Measurements from ENCODE around the gene DDX23. TPM values are rescaled to one million over a fixed set of nuclear protein-coding genes. Genes with fewer than 3 reads are reported as not detected.

DDX23 gene
- total RNA-seq = 48.6 and 53.6 TPM in 2 replicates

GRCh38 chr12:48851883-48852733 lies at the start of gene DDX23:
DDX23 (minus strand) TSS chr12:48852163; CDS start chr12:48845782, 6,381 bp downstream.
- Histone ChIP-seq H3K9me3 (ENCODE audit: low read depth, low read length) (no peaks in the 10 kb centered on the region), H3K27me3 (ENCODE audit: insufficient read depth, low read length) (peaks cover 2% of the 10 kb centered on the region), H3K79me2 (ENCODE audit: insufficient read depth, low read length) (peaks cover 46% of the 10 kb centered on the region), H2AFZ (ENCODE audit: low read length) (peak within 1 kb of the TSS; percentile 97), H3K27ac (ENCODE audit: low read depth, low read length) (peak within 1 kb of the TSS; percentile 92), H3K4me2 (ENCODE audit: insufficient read depth, low read length) (peak within 1 kb of the TSS; percentile 79), H4K20me1 (ENCODE audit: insufficient read depth, low read length) (peaks cover 13% of the 10 kb centered on the region), H3K4me1 (ENCODE audit: insufficient read depth, low read length) (peaks cover 16% of the 10 kb centered on the region), H3K4me3 (ENCODE audit: insufficient read depth, low read length) (peak within 1 kb of the TSS; percentile 98), H3K36me3 (ENCODE audit: insufficient read depth, low read length) (peaks cover 4% of the 10 kb centered on the region)
- peak; percentile 100 for DNase-seq (ENCODE audit: insufficient read length, low spot score, missing footprints)
- TF ChIP-seq CTCF (IDR thresholded peaks at IDR 0.05; ENCODE audit: extremely low read depth, low read depth, low read length) = no peak

GRCh38 chr12:48901278-48901677 lies 49.3 kb upstream of the DDX23 start:
- Histone ChIP-seq H3K4me3 (ENCODE audit: insufficient read depth, low read length) (no peak overlapping the region), H3K79me2 (ENCODE audit: insufficient read depth, low read length) (no peaks in the 10 kb centered on the region), H2AFZ (ENCODE audit: low read length) (no peak overlapping the region), H3K4me1 (ENCODE audit: insufficient read depth, low read length) (peaks cover 2% of the 10 kb centered on the region), H3K4me2 (ENCODE audit: insufficient read depth, low read length) (no peak overlapping the region), H3K27me3 (ENCODE audit: insufficient read depth, low read length) (peaks cover 2% of the 10 kb centered on the region), H3K27ac (ENCODE audit: low read depth, low read length) (no peak overlapping the region), H3K36me3 (ENCODE audit: insufficient read depth, low read length) (no peaks in the 10 kb centered on the region), H3K9me3 (ENCODE audit: low read depth, low read length) (no peaks in the 10 kb centered on the region), H4K20me1 (ENCODE audit: insufficient read depth, low read length) (no peaks in the 10 kb centered on the region)
- TF ChIP-seq CTCF (IDR thresholded peaks at IDR 0.05; ENCODE audit: extremely low read depth, low read depth, low read length) = no peak
- DNase-seq (ENCODE audit: insufficient read length, low spot score, missing footprints) = peak; percentile 85

GRCh38 chr12:48899651-48900050 lies 47.7 kb upstream of the DDX23 start:
- H3K79me2 ChIP-seq (ENCODE audit: insufficient read depth, low read length) = no peaks in the 10 kb centered on the region
- DNase-seq (ENCODE audit: insufficient read length, low spot score, missing footprints) = no peak
- H3K4me3 ChIP-seq (ENCODE audit: insufficient read depth, low read length) = no peak overlapping the region
- TF ChIP-seq CTCF (IDR thresholded peaks at IDR 0.05; ENCODE audit: extremely low read depth, low read depth, low read length) = no peak
- no peak overlapping the region for H2AFZ ChIP-seq (ENCODE audit: low read length)
- no peaks in the 10 kb centered on the region for H4K20me1 ChIP-seq (ENCODE audit: insufficient read depth, low read length)
- H3K27ac ChIP-seq (ENCODE audit: low read depth, low read length) = no peak overlapping the region
- no peaks in the 10 kb centered on the region for H3K36me3 ChIP-seq (ENCODE audit: insufficient read depth, low read length)
- H3K4me1 ChIP-seq (ENCODE audit: insufficient read depth, low read length) = peaks cover 2% of the 10 kb centered on the region
- H3K4me2 ChIP-seq (ENCODE audit: insufficient read depth, low read length) = no peak overlapping the region
- H3K9me3 ChIP-seq (ENCODE audit: low read depth, low read length) = no peaks in the 10 kb centered on the region
- H3K27me3 ChIP-seq (ENCODE audit: insufficient read depth, low read length) = peaks cover 2% of the 10 kb centered on the region

- no peak overlapping the region for H3K4me2 ChIP-seq (ENCODE audit: insufficient read depth, low read length)
- peaks cover 4% of the 10 kb centered on the region for H3K4me1 ChIP-seq (ENCODE audit: insufficient read depth, low read length)
- H3K27ac ChIP-seq (ENCODE audit: low read depth, low read length) = no peak overlapping the region
- H3K79me2 ChIP-seq (ENCODE audit: insufficient read depth, low read length) = no peaks in the 10 kb centered on the region
- peaks cover 13% of the 10 kb centered on the region for H3K27me3 ChIP-seq (ENCODE audit: insufficient read depth, low read length)
- H3K9me3 ChIP-seq (ENCODE audit: low read depth, low read length) = no peaks in the 10 kb centered on the region
- H2AFZ ChIP-seq (ENCODE audit: low read length) = no peak overlapping the region
- H3K4me3 ChIP-seq (ENCODE audit: insufficient read depth, low read length) = no peak overlapping the region
- H3K36me3 ChIP-seq (ENCODE audit: insufficient read depth, low read length) = no peaks in the 10 kb centered on the region
- no peaks in the 10 kb centered on the region for H4K20me1 ChIP-seq (ENCODE audit: insufficient read depth, low read length)
- TF ChIP-seq CTCF (IDR thresholded peaks at IDR 0.05; ENCODE audit: extremely low read depth, low read depth, low read length) = no peak
- DNase-seq (ENCODE audit: insufficient read length, low spot score, missing footprints) = no peak
These were observed 42.3 kb upstream of the DDX23 start for GRCh38 chr12:48894271-48894670.

Data from osteoblast (primary cell).